Smooth muscle cell (in vitro differentiated cells): Measurements from ENCODE around the gene EHBP1L1. TPM values are rescaled to one million over a fixed set of nuclear protein-coding genes. Genes with fewer than 3 reads are reported as not detected.

Experiments
- DNase-seq: peaks from one replicate; lab custom pipeline; 2025; ENCODE audit not compliant: unreplicated experiment; lab: John Stamatoyannopoulos, UW
- H2AFZ ChIP-seq: fragments of 200-600 bp; sonication (generic); 2 replicates; pipeline ENCODE4 v1.6.0; 2016; ENCODE audit warnings: antibody characterized with exemption, low read depth, mild to moderate bottlenecking
- H3F3A ChIP-seq: fragments of 200-600 bp; sonication (generic); 2 replicates; pipeline ENCODE4 v1.6.0; 2017; ENCODE audit warnings: antibody characterized with exemption, low read depth
- H3K27ac ChIP-seq: fragments of 200-600 bp; sonication (generic); 2 replicates; pipeline ENCODE4 v1.5.1; 2016; ENCODE audit warnings: low read depth, mild to moderate bottlenecking
- H3K27me3 ChIP-seq: fragments of 200-600 bp; sonication (generic); 2 replicates; pipeline ENCODE4 v1.6.1; 2016; ENCODE audit warnings: low read depth, mild to moderate bottlenecking
- H3K36me3 ChIP-seq: fragments of 200-600 bp; sonication (generic); 2 replicates; pipeline ENCODE4 v1.5.1; 2016; ENCODE audit warnings: low read depth
- H3K4me1 ChIP-seq: fragments of 200-600 bp; sonication (generic); 2 replicates; pipeline ENCODE4 v1.5.1; 2016; ENCODE audit warnings: low read depth
- H3K4me2 ChIP-seq: fragments of 200-600 bp; sonication (generic); 2 replicates; pipeline ENCODE4 v1.6.0; 2016; ENCODE audit warnings: mild to moderate bottlenecking
- H3K4me3 ChIP-seq: fragments of 200-600 bp; sonication (generic); 2 replicates; pipeline ENCODE4 v1.5.1; 2016; ENCODE audit warnings: mild to moderate bottlenecking
- H3K79me2 ChIP-seq: fragments of 200-600 bp; sonication (generic); 2 replicates; pipeline ENCODE4 v1.6.0; 2016; ENCODE audit warnings: low read depth, mild to moderate bottlenecking
- H3K9ac ChIP-seq: fragments of 200-600 bp; sonication (generic); 2 replicates; pipeline ENCODE4 v1.6.0; 2016; ENCODE audit warnings: low read depth
- H3K9me3 ChIP-seq: fragments of 200-600 bp; sonication (generic); replicated peaks from 2 replicates; pipeline ENCODE4 v1.5.1; 2016; ENCODE audit warnings: low read depth
- H4K20me1 ChIP-seq: fragments of 200-600 bp; sonication (generic); 2 replicates; pipeline ENCODE4 v1.6.0; 2016; ENCODE audit warnings: low read depth
- CTCF ChIP-seq: fragments of 200-600 bp; sonication (generic); IDR thresholded peaks from 2 replicates; pipeline ENCODE4 v1.5.1; 2017; ENCODE audit warnings: borderline replicate concordance, mild to moderate bottlenecking, antibody characterized with exemption; ENCODE audit not compliant: insufficient read depth, poor library complexity, severe bottlenecking
- WGBS: methylation state at CpG from one replicate; pipeline ENCODE4 v1.1.7; 2016; ENCODE audit warnings: low lambda C conversion rate; 5-methylcytosine and 5-hydroxymethylcytosine counted together
- polyA plus RNA-seq: library from polyadenylated mRNA; unstranded; fragments of >200 nt; fragmentation: Nextera tagmentation; extraction: Ambion mirVana; gene quantifications from 2 replicates; pipeline ENCODE4 v1.2.1, GENCODE V29; 2016
- total RNA-seq: library from RNA; depleted of rRNA; stranded (reverse); fragments of >200 nt; gene quantifications from 2 replicates; pipeline ENCODE4 v1.2.3, GENCODE V29; 2014

EHBP1L1 gene
- total and polyA plus RNA-seq, 2 experiments from 2014 or later: 5.1 to 29.5 TPM

- H3K4me2 ChIP-seq: peak overlapping the region; percentile 94
- H3K27ac ChIP-seq: no peak overlapping the region
Measured at GRCh38 chr11:65578134-65578533, 2.3 kb downstream of the EHBP1L1 start.

GRCh38 chr11:65578667-65579066 lies 2.8 kb downstream of the EHBP1L1 start:
- TF ChIP-seq CTCF: no peak
- Histone ChIP-seq H3K27me3 (no peaks in the 10 kb centered on the region), H2AFZ (no peak overlapping the region), H3F3A (peaks cover 15% of the 10 kb centered on the region), H3K36me3 (no peaks in the 10 kb centered on the region), H3K27ac (no peak overlapping the region), H3K4me3 (no peak overlapping the region), H3K4me1 (peaks cover 9% of the 10 kb centered on the region), H3K9ac (no peak overlapping the region), H4K20me1 (peaks cover 10% of the 10 kb centered on the region), H3K9me3 (no peaks in the 10 kb centered on the region), H3K4me2 (no peak overlapping the region), H3K79me2 (no peaks in the 10 kb centered on the region)
- DNase-seq: no peak
- 96% methylated on average over 3 of the region's 3 CpGs for WGBS

More at GRCh38 chr11:65578134-65578533, 2.3 kb downstream of the EHBP1L1 start:
- Histone ChIP-seq H3K9ac (no peak overlapping the region), H3K4me3 (no peak overlapping the region), H3F3A (peaks cover 18% of the 10 kb centered on the region), H3K4me1 (peaks cover 10% of the 10 kb centered on the region), H4K20me1 (peaks cover 16% of the 10 kb centered on the region), H3K27me3 (no peaks in the 10 kb centered on the region), H3K9me3 (no peaks in the 10 kb centered on the region), H3K36me3 (no peaks in the 10 kb centered on the region), H2AFZ (no peak overlapping the region), H3K79me2 (peaks cover 4% of the 10 kb centered on the region)
- WGBS: 92% methylated on average over 7 of the region's 7 CpGs
- TF ChIP-seq CTCF: no peak
- DNase-seq: no peak

DNA sequence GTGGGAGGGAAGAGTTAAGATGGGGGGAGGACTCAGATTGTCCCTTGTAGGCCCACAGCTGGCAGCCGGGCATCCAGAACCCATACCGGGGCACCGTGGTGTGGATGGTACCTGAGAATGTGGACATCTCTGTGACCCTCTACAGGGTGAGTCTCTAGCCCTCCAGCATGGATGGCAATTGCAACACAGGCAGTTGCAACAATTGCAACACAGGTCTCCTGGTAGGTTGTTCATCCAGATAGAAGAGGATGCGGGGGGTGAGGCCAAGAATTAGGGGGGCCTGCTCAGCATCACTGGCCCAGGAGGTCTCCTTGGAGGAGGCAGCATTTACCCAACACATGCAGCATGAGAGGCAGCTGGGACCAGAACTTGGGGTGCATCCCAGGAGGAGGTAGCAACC lies 3.4 kb downstream of the EHBP1L1 start:
- H3K27ac ChIP-seq: no peak overlapping the region
- WGBS: 97% methylated on average over 4 of the region's 4 CpGs
- H3K36me3 ChIP-seq: no peaks in the 10 kb centered on the region
- no peak overlapping the region for H3K4me3 ChIP-seq
- H3F3A ChIP-seq: peaks cover 12% of the 10 kb centered on the region
- H3K27me3 ChIP-seq: no peaks in the 10 kb centered on the region
- no peaks in the 10 kb centered on the region for H3K79me2 ChIP-seq
- DNase-seq: no peak
- TF ChIP-seq CTCF: no peak
- no peaks in the 10 kb centered on the region for H3K9me3 ChIP-seq
- peaks cover 7% of the 10 kb centered on the region for H4K20me1 ChIP-seq
- H3K4me2 ChIP-seq: no peak overlapping the region
- no peak overlapping the region for H3K9ac ChIP-seq
- no peak overlapping the region for H2AFZ ChIP-seq
- H3K4me1 ChIP-seq: peaks cover 6% of the 10 kb centered on the region

DNA sequence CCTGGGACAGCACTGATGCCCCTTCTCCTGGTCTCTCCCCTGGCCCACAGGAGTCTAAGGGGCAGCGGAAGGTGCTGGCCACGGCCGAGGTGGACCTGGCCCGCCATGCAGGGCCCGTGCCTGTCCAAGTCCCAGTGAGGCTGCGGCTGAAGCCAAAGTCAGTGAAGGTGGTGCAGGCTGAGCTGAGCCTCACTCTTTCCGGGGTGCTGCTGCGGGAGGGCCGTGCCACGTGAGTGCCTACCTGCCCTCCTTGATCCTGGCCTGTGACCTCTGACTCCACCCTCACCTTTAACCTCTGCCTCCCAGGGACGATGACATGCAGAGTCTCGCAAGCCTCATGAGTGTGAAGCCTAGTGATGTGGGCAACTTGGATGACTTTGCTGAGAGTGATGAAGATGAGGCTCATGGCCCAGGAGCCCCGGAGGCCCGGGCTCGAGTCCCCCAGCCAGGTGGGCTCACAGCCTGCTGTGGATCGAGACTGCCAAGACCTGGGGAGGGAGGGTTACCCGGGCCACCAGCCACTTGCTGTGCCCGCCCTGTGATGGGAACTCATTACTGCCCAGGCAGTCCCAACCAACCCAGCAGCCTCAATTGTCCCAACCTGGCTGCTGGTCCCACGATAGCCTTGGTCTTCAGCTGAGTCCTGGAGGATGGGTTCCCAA lies 4.3 kb downstream of the EHBP1L1 start:
- Histone ChIP-seq H2AFZ (no peak overlapping the region), H3K9me3 (no peaks in the 10 kb centered on the region), H3F3A (peaks cover 7% of the 10 kb centered on the region), H4K20me1 (peaks cover 7% of the 10 kb centered on the region), H3K27me3 (peaks cover 4% of the 10 kb centered on the region), H3K4me2 (no peak overlapping the region), H3K9ac (no peak overlapping the region), H3K79me2 (no peaks in the 10 kb centered on the region), H3K4me3 (no peak overlapping the region), H3K27ac (no peak overlapping the region), H3K36me3 (no peaks in the 10 kb centered on the region), H3K4me1 (peaks cover 6% of the 10 kb centered on the region)
- no peak for DNase-seq
- TF ChIP-seq CTCF: no peak
- WGBS: 96% methylated on average over 19 of the region's 19 CpGs
